HCT116 (cell line): ENCODE results near the gene JAK1. TPM values are rescaled to one million over a fixed set of nuclear protein-coding genes. Genes with fewer than 3 reads are reported as not detected.

Experiments
- ATAC-seq: fragments of 200-7000 bp; cut with Tn5 transposase; 2 replicates; pipeline ENCODE4 v1.9.1; 2020; ENCODE audit warnings: mild to moderate bottlenecking, moderate library complexity
- BruUV-seq: library from RNA; stranded (reverse); fragments of 400-500 nt; replicated peaks from 2 replicates; lab custom pipeline; 2021; lab: Mats Ljungman, UMichigan
- CTCF ChIA-PET: fragments of 300-600 bp; sonication (Branson Sonifier 250); formaldehyde crosslinking; loops from one replicate; lab custom pipeline; 2021; ENCODE audit warnings: antibody characterized with exemption; lab: Charles Lee
- POLR2A ChIA-PET: fragments of 300-600, 350-600 bp; sonication (Branson Sonifier 250); formaldehyde crosslinking; loops from one replicate; lab custom pipeline; 2021; ENCODE audit warnings: antibody characterized with exemption; lab: Charles Lee
- RAD21 ChIA-PET, 2 experiments: fragments of 300-600 bp; sonication (Branson Sonifier 250); formaldehyde crosslinking; loops; one replicate each; lab custom pipeline; 2023; ENCODE audit warnings: low total read pairs in 2 of 2; ENCODE audit not compliant: uncharacterized antibody in 2 of 2, unreplicated experiment in 2 of 2, low non-redundant PET in 1 of 2; lab: Charles Lee
- DNase-seq: peaks from one replicate; pipeline ENCODE4 v3.0.0-alpha.2; 2010; ENCODE audit warnings: low read depth, low spot score
- H2AFZ ChIP-seq: fragments of 200-600 bp; shearing (Covaris generic), sonication (generic); 2 replicates; pipeline ENCODE4 v1.6.1; 2017; ENCODE audit warnings: low read depth, mixed run types, mixed read lengths, antibody characterized with exemption, low read length; ENCODE audit not compliant: poor library complexity, severe bottlenecking
- H3K27ac ChIP-seq: 2 replicates; pipeline ENCODE4 v1.5.1; 2012; ENCODE audit warnings: low read depth, low read length
- H3K27me3 ChIP-seq: fragments of 200-600 bp; sonication (generic); 2 replicates; pipeline ENCODE4 v1.6.1; 2016; ENCODE audit warnings: mixed run types, low read length, mixed read lengths; ENCODE audit not compliant: insufficient read depth
- H3K36me3 ChIP-seq, 2 experiments: fragments of 200-500 bp in 1 of 2; fragments of 200-600 bp in 1 of 2; sonication (Bioruptor generic) in 1 of 2; sonication (generic) in 1 of 2; 2 replicates each; pipeline versions ENCODE4 v1.5.1 to v1.6.1; 2014 to 2016; ENCODE audit warnings: low read length in 2 of 2, inconsistent platforms in 1 of 2, mixed read lengths in 1 of 2, mixed run types in 1 of 2; ENCODE audit not compliant: insufficient read depth in 2 of 2, control insufficient read depth in 1 of 2
- H3K4me1 ChIP-seq, 2 experiments: fragments of 200-600 bp in 1 of 2; sonication (generic) in 1 of 2; 2 replicates each; pipeline versions ENCODE4 v1.5.1 to v1.6.1; 2012 to 2017; ENCODE audit warnings: low read length in 2 of 2, inconsistent platforms in 1 of 2, mild to moderate bottlenecking in 1 of 2, mixed read lengths in 1 of 2, mixed run types in 1 of 2, moderate library complexity in 1 of 2; ENCODE audit not compliant: insufficient read depth in 2 of 2, control insufficient read depth in 1 of 2
- H3K4me2 ChIP-seq: fragments of 200-600 bp; sonication (generic); 2 replicates; pipeline ENCODE4 v1.6.1; 2017; ENCODE audit warnings: mixed run types, low read length, mixed read lengths
- H3K4me3 ChIP-seq, 2 experiments: fragments of 200-600 bp in 1 of 2; sonication (generic) in 1 of 2; replicated peaks in 1 of 2; 2 replicates each; pipeline ENCODE4 v1.5.1; 2011 to 2016; ENCODE audit warnings: low read length in 2 of 2, control low read depth in 1 of 2, low read depth in 1 of 2, mild to moderate bottlenecking in 1 of 2, mixed read lengths in 1 of 2, mixed run types in 1 of 2
- H3K79me2 ChIP-seq: fragments of 200-600 bp; sonication (generic); 2 replicates; pipeline ENCODE4 v1.6.1; 2017; ENCODE audit warnings: mild to moderate bottlenecking, mixed run types, low read length, moderate library complexity, mixed read lengths; ENCODE audit not compliant: insufficient read depth
- H3K9ac ChIP-seq: fragments of 200-600 bp; sonication (generic); 2 replicates; pipeline ENCODE4 v1.6.1; 2016; ENCODE audit warnings: low read length, mixed read lengths
- H3K9me2 ChIP-seq: fragments of 200-600 bp; sonication (generic), shearing (Covaris generic); 2 replicates; pipeline ENCODE4 v1.6.1; 2017; ENCODE audit warnings: mixed run types, mild to moderate bottlenecking, moderate library complexity; ENCODE audit not compliant: insufficient read depth
- H3K9me3 ChIP-seq, 2 experiments: fragments of 200-500 bp in 1 of 2; fragments of 200-600 bp in 1 of 2; sonication (Bioruptor generic) in 1 of 2; sonication (generic) in 1 of 2; 2 replicates each; pipeline ENCODE4 v1.6.1; 2014 to 2017; ENCODE audit warnings: low read length in 2 of 2, mixed read lengths in 2 of 2, inconsistent platforms in 1 of 2, low read depth in 1 of 2, mild to moderate bottlenecking in 1 of 2, mixed run types in 1 of 2, moderate library complexity in 1 of 2; ENCODE audit not compliant: control insufficient read depth in 1 of 2, insufficient read depth in 1 of 2
- H4K20me1 ChIP-seq: fragments of 200-600 bp; sonication (generic), shearing (Covaris generic); 2 replicates; pipeline ENCODE4 v1.6.1; 2017; ENCODE audit warnings: mixed run types, mild to moderate bottlenecking, moderate library complexity; ENCODE audit not compliant: insufficient read depth
- CTCF ChIP-seq, 3 experiments: fragments of 200-600 bp in 1 of 3; sonication (generic) in 1 of 3; IDR thresholded peaks in 2 of 3; conservative IDR thresholded peaks in 1 of 3; 2 replicates each; pipeline ENCODE4 v1.5.1; 2012 to 2017; ENCODE audit warnings: low read depth in 2 of 3, low read length in 2 of 3, antibody characterized with exemption in 1 of 3, borderline replicate concordance in 1 of 3, control low read depth in 1 of 3, mild to moderate bottlenecking in 1 of 3, mixed read lengths in 1 of 3, mixed run types in 1 of 3, moderate library complexity in 1 of 3; ENCODE audit not compliant: insufficient read depth in 1 of 3
- EGR1 ChIP-seq: IDR thresholded peaks from 2 replicates; pipeline ENCODE4 v1.6.1; 2012; ENCODE audit warnings: low read depth
- EZH2 ChIP-seq: fragments of 200-600 bp; sonication (generic); IDR thresholded peaks from 2 replicates; pipeline ENCODE4 v1.6.1; 2017; ENCODE audit warnings: antibody characterized with exemption, mixed run types
- EZH2phosphoT487 ChIP-seq: fragments of 200-600 bp; IDR thresholded peaks from 2 replicates; pipeline ENCODE4 v1.6.1; 2018; ENCODE audit warnings: antibody characterized with exemption, borderline replicate concordance
- POLR2A ChIP-seq: IDR thresholded peaks from 2 replicates; pipeline ENCODE4 v1.7.0; 2011; ENCODE audit warnings: borderline replicate concordance; ENCODE audit not compliant: insufficient read depth, insufficient read length; ENCODE audit errors: extremely low read depth
- SP1 ChIP-seq: IDR thresholded peaks from 2 replicates; pipeline ENCODE4 v1.6.1; 2012; ENCODE audit warnings: low read depth
- SRF ChIP-seq: IDR thresholded peaks from 2 replicates; pipeline ENCODE4 v1.6.1; 2012; ENCODE audit warnings: low read depth
- ZFX ChIP-seq: fragments of 450-650 bp; IDR thresholded peaks from 2 replicates; pipeline ENCODE4 v1.6.1; 2017
- ZNF274 ChIP-seq: fragments of 200-500 bp; sonication (Bioruptor generic); IDR thresholded peaks from 2 replicates; pipeline ENCODE4 v1.6.1; 2014; ENCODE audit warnings: mild to moderate bottlenecking, low read depth, low read length, inconsistent platforms
- intact Hi-C: fragments of 100-400 bp; cut with micrococcal nuclease; formaldehyde crosslinking; loops from 2 replicates; pipeline ENCODE4 v1.10.0; 2022
- total RNA-seq: library from RNA; stranded (reverse); gene quantifications from one replicate; pipeline ENCODE4 v1.2.1, GENCODE V29; 2021; ENCODE audit not compliant: unreplicated experiment

Gene JAK1
- total RNA-seq, 1 experiment from 2014 or later, result 53.2 TPM

GRCh38 chr1:64986903-64987871, 20.8 kb upstream of the JAK1 start:
- Histone ChIP-seq H3K4me1 (peaks cover 0 to 4% of the 10 kb centered on the region in 2 experiments; a peak in 2 of 4 replicates), H4K20me1 (no peaks in the 10 kb centered on the region), H3K27me3 (no peaks in the 10 kb centered on the region), H3K4me3 (no peak overlapping the region), H3K27ac (no peak overlapping the region), H3K79me2 (no peaks in the 10 kb centered on the region), H3K9ac (no peak overlapping the region), H3K4me2 (no peak overlapping the region), H3K9me3 (no peaks in the 10 kb centered on the region), H2AFZ (no peak overlapping the region), H3K36me3 (no peaks in the 10 kb centered on the region), H3K9me2 (no peaks in the 10 kb centered on the region)
- RAD21 ChIA-PET, result no interaction called here
- TF ChIP-seq SRF (no peak), POLR2A (no peak), SP1 (no peak), EGR1 (no peak), CTCF (IDR thresholded peaks at IDR 0.05 in 2 of 3, conservative IDR thresholded peaks at IDR 0.05 in 1 of 3; ENCODE audit: borderline replicate concordance in 1 of 3, insufficient read depth in 1 of 3, low read depth in 2 of 3, low read length in 2 of 3) (no peak), EZH2phosphoT487 (no peak), ZFX (no peak), EZH2 (no peak), ZNF274 (no peak)
- intact Hi-C loops, result no loop called here
- DNase-seq (no peak), ATAC-seq (no peak)
- POLR2A ChIA-PET, result no interaction called here
- CTCF ChIA-PET, result no interaction called here
- BruUV-seq, result no TSS peak
